Hepatocyte (in vitro differentiated cells): ENCODE data around the gene POLE4. TPM values are rescaled to one million over a fixed set of nuclear protein-coding genes. Genes with fewer than 3 reads are reported as not detected.

Source experiments
- DNase-seq: peaks from one replicate; pipeline ENCODE4 v3.0.0-alpha.2; 2016; ENCODE audit warnings: low spot score
- H2AFZ ChIP-seq: fragments of 200-600 bp; sonication (generic); 2 replicates; pipeline ENCODE4 v1.6.0; 2016; ENCODE audit warnings: antibody characterized with exemption, mild to moderate bottlenecking
- H3K27ac ChIP-seq: fragments of 200-600 bp; sonication (generic); 2 replicates; pipeline ENCODE4 v1.5.1; 2016; ENCODE audit warnings: mild to moderate bottlenecking
- H3K27me3 ChIP-seq: fragments of 200-600 bp; sonication (generic); 2 replicates; pipeline ENCODE4 v1.6.1; 2016
- H3K36me3 ChIP-seq: fragments of 200-600 bp; sonication (generic); replicated peaks from 2 replicates; pipeline ENCODE4 v1.5.1; 2016; ENCODE audit warnings: low read depth; ENCODE audit not compliant: insufficient read depth
- H3K4me1 ChIP-seq: fragments of 200-600 bp; sonication (generic); 2 replicates; pipeline ENCODE4 v1.5.1; 2016; ENCODE audit warnings: mild to moderate bottlenecking, moderate library complexity; ENCODE audit not compliant: insufficient read depth
- H3K4me2 ChIP-seq: fragments of 200-600 bp; sonication (generic); 2 replicates; pipeline ENCODE4 v1.6.0; 2016
- H3K4me3 ChIP-seq: fragments of 200-600 bp; sonication (generic); 2 replicates; pipeline ENCODE4 v1.5.1; 2016; ENCODE audit warnings: mild to moderate bottlenecking
- H3K79me2 ChIP-seq: fragments of 200-600 bp; sonication (generic); 2 replicates; pipeline ENCODE4 v1.6.0; 2017; ENCODE audit warnings: mild to moderate bottlenecking
- H3K9me2 ChIP-seq: fragments of 200-600 bp; sonication (generic); replicated peaks from 2 replicates; pipeline ENCODE4 v1.6.0; 2017; ENCODE audit warnings: mild to moderate bottlenecking; ENCODE audit not compliant: insufficient read depth
- H3K9me3 ChIP-seq: fragments of 200-600 bp; sonication (generic); 2 replicates; pipeline ENCODE4 v1.5.1; 2016; ENCODE audit warnings: low read depth, mild to moderate bottlenecking
- H4K20me1 ChIP-seq: fragments of 200-600 bp; sonication (generic); 2 replicates; pipeline ENCODE4 v1.6.0; 2016; ENCODE audit warnings: mild to moderate bottlenecking; ENCODE audit not compliant: insufficient read depth, poor library complexity, severe bottlenecking
- CTCF ChIP-seq: fragments of 200-600 bp; sonication (generic); IDR thresholded peaks from 2 replicates; pipeline ENCODE4 v1.5.1; 2016; ENCODE audit warnings: antibody characterized with exemption, mild to moderate bottlenecking; ENCODE audit not compliant: poor library complexity
- EZH2 ChIP-seq: fragments of 200-600 bp; sonication (generic); IDR thresholded peaks from 2 replicates; pipeline ENCODE4 v1.6.1; 2016; ENCODE audit warnings: antibody characterized with exemption, mild to moderate bottlenecking, borderline replicate concordance
- EZH2phosphoT487 ChIP-seq: fragments of 200-600 bp; sonication (generic); IDR thresholded peaks from one replicate; pipeline ENCODE4 v1.6.1; 2018; ENCODE audit warnings: antibody characterized with exemption, mild to moderate bottlenecking, low read depth, moderate library complexity; ENCODE audit not compliant: unreplicated experiment, severe bottlenecking
- WGBS: methylation state at CpG from one replicate; pipeline ENCODE4 v1.1.6; 2016; ENCODE audit warnings: low lambda C conversion rate; ENCODE audit errors: missing lambda C conversion rate; 5-methylcytosine and 5-hydroxymethylcytosine counted together
- polyA plus RNA-seq: library from polyadenylated mRNA; unstranded; fragments of >200 nt; fragmentation: Nextera tagmentation; extraction: Ambion mirVana; gene quantifications from 2 replicates; pipeline ENCODE4 v1.2.1, GENCODE V29; 2016
- total RNA-seq: library from RNA; depleted of rRNA; stranded (reverse); fragments of >200 nt; gene quantifications from 2 replicates; pipeline ENCODE4 v1.2.3, GENCODE V29; 2014

POLE4 gene
- total and polyA plus RNA-seq, 2 experiments from 2014 or later: 20.8 to 160 TPM

GRCh38 chr2:74917702-74918619, 40.5 kb upstream of the POLE4 start:
- Histone ChIP-seq H3K9me3 (no peaks in the 10 kb centered on the region), H4K20me1 (no peaks in the 10 kb centered on the region), H3K4me2 (no peak overlapping the region), H3K36me3 (no peaks in the 10 kb centered on the region), H3K27ac (peak overlapping the region; percentile 63), H3K4me3 (no peak overlapping the region), H3K4me1 (no peaks in the 10 kb centered on the region), H3K9me2 (no peaks in the 10 kb centered on the region), H3K27me3 (no peaks in the 10 kb centered on the region), H3K79me2 (no peaks in the 10 kb centered on the region), H2AFZ (no peak overlapping the region)
- 74% methylated on average over 20 of the region's 20 CpGs for WGBS
- peak; percentile 51 for DNase-seq
- TF ChIP-seq CTCF (no peak), EZH2phosphoT487 (no peak), EZH2 (no peak)

- peak overlapping the region; percentile 63 for H2AFZ ChIP-seq
- H3K27ac ChIP-seq: no peak overlapping the region
- H4K20me1 ChIP-seq: no peaks in the 10 kb centered on the region
- peak overlapping the region; percentile 98 for H3K4me2 ChIP-seq
- no peaks in the 10 kb centered on the region for H3K36me3 ChIP-seq
- H3K27me3 ChIP-seq: no peaks in the 10 kb centered on the region
- no peaks in the 10 kb centered on the region for H3K4me1 ChIP-seq
- H3K79me2 ChIP-seq: no peaks in the 10 kb centered on the region
- peak overlapping the region; percentile 41 for H3K4me3 ChIP-seq
- no peaks in the 10 kb centered on the region for H3K9me3 ChIP-seq
- no peaks in the 10 kb centered on the region for H3K9me2 ChIP-seq
- 2% methylated on average over 34 of the region's 34 CpGs for WGBS
- TF ChIP-seq EZH2 (no peak), EZH2phosphoT487 (no peak), CTCF (peak; percentile 99)
- peak; percentile 86 for DNase-seq
Measured at GRCh38 chr2:74919827-74920226, 38.6 kb upstream of the POLE4 start.

- no peak for DNase-seq
Measured at GRCh38 chr2:74921236-74921736, 37.2 kb upstream of the POLE4 start.

More at GRCh38 chr2:74921236-74921736, 37.2 kb upstream of the POLE4 start:
- TF ChIP-seq CTCF: no peak
- TF ChIP-seq EZH2phosphoT487: no peak
- no peak for TF ChIP-seq EZH2
- Histone ChIP-seq H3K4me3 (no peak overlapping the region), H3K27ac (no peak overlapping the region), H4K20me1 (no peaks in the 10 kb centered on the region), H3K79me2 (no peaks in the 10 kb centered on the region), H3K9me3 (no peaks in the 10 kb centered on the region), H3K36me3 (no peaks in the 10 kb centered on the region), H3K4me2 (no peak overlapping the region), H3K9me2 (no peaks in the 10 kb centered on the region), H2AFZ (no peak overlapping the region), H3K4me1 (no peaks in the 10 kb centered on the region), H3K27me3 (no peaks in the 10 kb centered on the region)
- 83% methylated on average over 2 of the region's 2 CpGs for WGBS
